Neural cell (in vitro differentiated cells): ENCODE results near the gene EYA4.
"Not testable (repeated sequence)": the region's sequence is repeated elsewhere in the genome, so short reads cannot be mapped to it uniquely, and the experiment has no call there.

Experiments
- CTCF ChIP-seq: fragments of 450-650 bp; IDR thresholded peaks from 2 replicates; pipeline ENCODE4 v1.5.1; 2014; ENCODE audit warnings: antibody characterized with exemption, mild to moderate bottlenecking, moderate library complexity; ENCODE audit not compliant: poor library complexity, severe bottlenecking
- EP300 ChIP-seq: fragments of 450-650 bp; conservative IDR thresholded peaks from 2 replicates; pipeline ENCODE4 v1.6.1; 2014; ENCODE audit warnings: antibody characterized with exemption, mild to moderate bottlenecking, moderate library complexity; ENCODE audit not compliant: poor library complexity, severe bottlenecking
- EZH2 ChIP-seq: fragments of 200-600, 300-800 bp; shearing (Covaris generic), sonication (generic); IDR thresholded peaks from 2 replicates; pipeline ENCODE4 v1.6.1; 2014; ENCODE audit warnings: antibody characterized with exemption, low read length, borderline replicate concordance, mild to moderate bottlenecking; ENCODE audit not compliant: insufficient read depth, poor library complexity, severe bottlenecking
- MXI1 ChIP-seq: fragments of 450-650 bp; conservative IDR thresholded peaks from 2 replicates; pipeline ENCODE4 v1.6.1; 2014; ENCODE audit warnings: antibody characterized with exemption, mild to moderate bottlenecking; ENCODE audit not compliant: poor library complexity, severe bottlenecking
- POLR2AphosphoS5 ChIP-seq: IDR thresholded peaks from 2 replicates; pipeline ENCODE4 v1.6.1; 2012
- RAD21 ChIP-seq: fragments of 450-650 bp; conservative IDR thresholded peaks from 2 replicates; pipeline ENCODE4 v1.6.1; 2014; ENCODE audit warnings: antibody characterized with exemption, mild to moderate bottlenecking, moderate library complexity
- REST ChIP-seq: IDR thresholded peaks from 2 replicates; pipeline ENCODE4 v1.6.1; 2012; ENCODE audit warnings: borderline replicate concordance
- SMC3 ChIP-seq: fragments of 450-650 bp; conservative IDR thresholded peaks from 2 replicates; pipeline ENCODE4 v1.6.1; 2014; ENCODE audit warnings: antibody characterized with exemption, mild to moderate bottlenecking, moderate library complexity; ENCODE audit not compliant: poor library complexity
- TAF1 ChIP-seq: IDR thresholded peaks from 2 replicates; pipeline ENCODE4 v1.6.1; 2012; ENCODE audit warnings: low read depth

- not testable (repeated sequence) for TF ChIP-seq CTCF, RAD21, POLR2AphosphoS5, EP300, MXI1, REST, EZH2, SMC3, TAF1
Observed at GRCh38 chr6:133397601-133398000, 156.4 kb downstream of the EYA4 start.
